Middle frontal gyrus (tissue), 1 donor: ENCODE results near the gene HIGD2A.
"Not testable (repeated sequence)": the region's sequence is repeated elsewhere in the genome, so short reads cannot be mapped to it uniquely, and the experiment has no call there.

Experiments used
- DNase-seq: peaks from one replicate; pipeline ENCODE4 v3.0.0-alpha.2; 2015; ENCODE audit warnings: low spot score; ENCODE audit errors: extremely low spot score

The HIGD2A gene

DNA sequence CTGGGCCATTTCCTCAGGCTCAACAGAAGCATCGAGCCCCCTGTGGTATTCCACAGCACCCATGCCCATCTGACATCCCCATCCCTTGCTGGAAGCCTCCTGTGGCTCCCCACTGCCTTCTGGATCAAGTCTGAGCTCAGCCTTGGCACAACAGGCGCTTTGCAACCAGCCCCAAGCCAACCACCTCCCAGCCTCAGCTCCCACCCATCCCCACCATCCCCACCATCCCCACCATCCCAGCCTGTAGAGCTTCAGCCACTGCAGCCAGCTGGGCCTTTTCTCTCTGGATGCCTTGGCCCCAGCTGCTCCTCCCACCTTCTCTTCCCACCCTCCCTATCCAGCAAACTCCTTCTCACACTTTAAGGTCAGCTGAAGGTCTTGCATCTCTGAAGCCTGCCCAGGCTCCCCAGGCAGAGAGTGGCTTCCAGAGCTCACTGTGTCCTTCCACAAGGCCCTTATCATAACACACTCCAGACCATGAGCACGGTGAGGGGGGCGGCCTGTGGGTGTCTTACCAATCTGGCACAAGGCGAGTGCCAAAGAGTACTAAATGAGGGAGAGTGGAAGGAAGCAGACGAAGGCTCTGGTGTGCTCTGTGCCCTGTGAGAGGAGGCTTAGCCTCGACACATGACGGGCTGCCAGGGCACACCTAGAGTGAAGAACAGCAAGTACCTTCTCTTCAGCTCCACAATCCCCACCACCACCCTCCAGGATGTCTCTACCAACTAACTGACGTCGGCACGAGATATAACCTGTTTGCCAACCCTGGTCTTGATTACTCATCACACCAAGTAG lies 6.5 kb downstream of the HIGD2A start:
- no peak for DNase-seq

DNA sequence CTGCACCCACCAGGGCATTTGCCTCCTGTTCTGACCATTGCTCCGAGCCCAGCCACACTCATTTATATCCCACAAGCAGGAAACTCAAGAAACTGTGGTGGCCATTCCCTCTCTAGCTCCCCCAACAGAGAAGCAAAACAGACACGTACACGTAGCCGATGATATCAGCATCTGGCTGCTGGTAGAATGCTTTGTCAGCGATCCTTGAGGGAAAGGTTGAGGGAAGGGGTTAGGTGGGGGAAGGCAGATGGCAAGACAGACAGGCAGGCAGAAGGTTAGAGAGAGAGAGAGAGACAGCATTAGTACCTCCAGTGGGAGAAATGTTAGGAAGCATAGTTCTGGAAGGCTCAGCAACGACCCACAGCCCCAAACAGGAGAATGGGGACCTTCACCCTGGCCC lies 7.8 kb downstream of the HIGD2A start:
- no peak for DNase-seq

DNA sequence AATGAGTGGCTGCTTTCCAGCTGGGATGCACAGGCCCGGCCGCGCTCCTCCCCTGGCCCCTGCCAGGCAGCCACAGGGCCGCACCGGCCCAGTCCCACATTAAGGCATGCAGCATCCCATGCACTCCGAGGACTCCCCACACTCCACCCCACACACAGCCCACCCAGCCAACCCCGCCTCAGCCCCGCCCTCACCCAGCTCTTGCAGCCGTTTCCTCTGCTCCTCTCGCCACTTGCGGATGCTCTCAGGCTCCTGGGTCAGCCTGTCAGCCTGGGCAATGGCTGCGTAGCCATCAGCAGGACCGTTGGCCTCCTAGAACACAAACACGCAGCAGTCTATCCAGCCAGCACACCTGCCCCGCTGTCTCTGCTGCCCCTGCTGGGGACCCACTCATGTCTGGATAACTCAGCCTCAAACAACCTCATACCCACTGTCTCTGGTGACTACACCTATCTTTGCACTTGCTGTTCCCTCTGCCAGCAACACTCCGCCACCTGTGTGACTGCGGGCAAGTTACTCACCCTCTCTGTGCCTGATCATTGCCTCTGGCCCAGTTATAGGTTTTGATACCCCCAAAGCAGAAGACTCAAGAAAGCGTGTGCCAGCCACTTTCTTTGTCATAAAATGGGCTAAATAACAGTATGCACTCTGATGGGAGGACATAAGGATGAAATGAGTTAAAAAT lies 9.3 kb downstream of the HIGD2A start:
- no peak for DNase-seq

DNA sequence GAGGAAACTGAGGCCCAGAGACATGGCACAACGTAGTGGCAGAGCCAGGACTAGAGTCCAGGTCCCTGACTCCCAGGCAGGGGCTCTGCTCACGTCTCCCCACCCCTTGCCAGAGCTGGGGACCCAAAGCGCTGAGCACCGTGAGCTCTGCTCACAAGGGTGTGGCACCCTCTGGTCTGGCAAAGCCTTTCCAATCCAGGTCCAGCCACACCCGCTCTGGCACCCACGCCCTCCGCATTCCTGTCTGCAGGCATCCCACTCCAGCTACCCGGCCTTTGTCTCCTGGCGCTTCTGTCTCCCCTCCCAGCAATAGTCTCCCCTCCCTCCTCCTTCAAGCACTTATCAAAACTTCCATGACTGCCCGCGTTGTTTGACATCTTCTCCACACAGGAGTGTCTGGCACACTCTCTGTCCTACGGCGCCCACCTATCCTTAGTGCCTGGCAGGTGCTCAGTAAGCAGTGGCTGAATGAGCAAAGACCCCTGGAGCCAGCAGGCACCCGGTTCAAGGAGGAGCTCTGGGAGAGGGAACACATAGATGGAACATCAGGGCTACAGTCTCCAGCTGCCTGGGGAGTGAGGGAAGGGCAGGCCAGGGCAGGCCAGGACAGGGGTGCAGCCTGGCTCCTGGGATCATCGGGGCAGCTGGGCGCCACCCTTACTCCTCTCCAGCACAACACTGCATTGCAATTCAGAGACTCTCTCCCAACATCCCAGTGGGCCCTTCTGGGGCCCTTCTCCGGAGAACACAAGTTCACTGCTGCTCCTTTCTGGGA lies 12.0 kb downstream of the HIGD2A start:
- no peak for DNase-seq

DNA sequence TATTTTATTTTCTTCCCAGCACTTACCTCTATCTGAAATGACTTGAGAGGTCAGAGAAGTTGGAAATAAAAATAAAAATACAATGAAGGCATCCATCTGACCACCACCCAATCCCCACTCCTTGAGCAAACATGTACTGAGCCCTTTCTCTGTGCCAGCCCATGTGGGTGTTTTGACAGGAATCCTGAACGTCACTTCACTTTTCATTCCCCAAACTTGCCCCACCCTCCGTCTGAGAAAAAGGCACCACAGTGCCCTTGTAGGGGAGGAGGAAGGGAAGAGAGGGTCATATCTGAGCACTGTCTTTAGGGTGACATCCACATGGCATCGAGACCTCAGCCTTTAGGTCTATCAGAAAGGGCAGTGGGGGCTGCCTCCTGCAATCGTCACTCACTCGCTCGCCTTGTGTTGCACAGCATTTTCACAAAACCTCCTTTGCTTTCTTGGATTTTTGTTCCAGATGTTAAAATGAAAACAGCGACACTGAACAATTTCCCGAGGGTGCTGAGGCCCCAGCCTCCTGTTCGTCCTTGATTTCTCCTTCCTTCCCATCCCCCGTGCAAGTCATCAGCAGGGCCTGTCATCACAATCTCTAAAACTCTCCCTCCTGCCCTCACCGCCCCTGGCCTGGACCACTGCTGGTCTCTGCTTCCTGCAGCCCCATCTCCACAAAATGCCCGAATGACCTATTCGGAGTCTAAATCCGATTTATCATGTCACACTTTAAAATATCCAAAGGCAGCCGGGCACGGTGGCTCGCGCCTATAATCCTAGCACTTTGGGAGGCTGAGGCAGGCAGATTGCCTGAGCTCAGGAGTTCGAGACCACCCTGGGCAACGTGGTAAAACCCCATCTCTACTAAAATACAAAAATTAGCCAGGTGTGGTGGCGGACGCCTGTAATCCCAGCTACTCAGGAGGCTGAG lies 13.0 kb downstream of the HIGD2A start:
- no peak for DNase-seq

DNA sequence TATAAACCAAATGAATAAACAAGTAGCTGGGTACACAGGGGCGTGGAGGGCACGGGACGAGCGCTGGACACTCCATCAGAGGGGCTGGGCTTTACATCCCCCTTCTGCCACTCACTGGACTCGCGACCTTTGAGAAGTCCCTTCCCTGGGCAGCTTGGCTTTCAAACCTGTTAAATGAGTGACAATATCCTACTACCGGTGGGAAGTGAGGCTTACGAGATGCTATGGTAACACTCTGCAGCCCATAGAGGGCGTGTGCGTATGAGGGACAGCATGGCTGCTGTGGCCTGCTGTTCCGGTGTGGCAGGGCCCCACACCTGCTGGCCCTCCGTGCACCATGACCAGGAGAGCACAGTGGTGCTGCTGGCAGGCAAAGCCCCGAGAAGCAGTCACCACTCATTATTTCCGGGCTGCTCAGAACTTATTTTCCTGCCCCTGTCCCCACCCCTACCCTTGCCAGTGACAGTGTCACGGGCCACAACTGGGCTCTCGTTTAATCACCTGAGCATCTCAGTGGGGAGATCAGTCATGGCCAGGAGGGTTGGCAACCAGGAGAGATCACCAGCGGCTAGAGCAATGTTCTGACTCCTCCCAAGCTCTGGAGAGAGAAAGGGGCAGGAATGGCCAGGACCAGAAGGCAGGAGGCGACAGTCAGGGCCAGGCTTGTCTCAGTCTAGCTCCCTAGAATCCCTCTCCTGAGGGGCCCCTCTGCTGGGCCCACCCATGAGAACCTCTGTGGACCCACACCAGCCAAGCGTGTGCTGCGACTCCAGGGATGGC lies 17.3 kb downstream of the HIGD2A start:
- DNase-seq: no peak

DNA sequence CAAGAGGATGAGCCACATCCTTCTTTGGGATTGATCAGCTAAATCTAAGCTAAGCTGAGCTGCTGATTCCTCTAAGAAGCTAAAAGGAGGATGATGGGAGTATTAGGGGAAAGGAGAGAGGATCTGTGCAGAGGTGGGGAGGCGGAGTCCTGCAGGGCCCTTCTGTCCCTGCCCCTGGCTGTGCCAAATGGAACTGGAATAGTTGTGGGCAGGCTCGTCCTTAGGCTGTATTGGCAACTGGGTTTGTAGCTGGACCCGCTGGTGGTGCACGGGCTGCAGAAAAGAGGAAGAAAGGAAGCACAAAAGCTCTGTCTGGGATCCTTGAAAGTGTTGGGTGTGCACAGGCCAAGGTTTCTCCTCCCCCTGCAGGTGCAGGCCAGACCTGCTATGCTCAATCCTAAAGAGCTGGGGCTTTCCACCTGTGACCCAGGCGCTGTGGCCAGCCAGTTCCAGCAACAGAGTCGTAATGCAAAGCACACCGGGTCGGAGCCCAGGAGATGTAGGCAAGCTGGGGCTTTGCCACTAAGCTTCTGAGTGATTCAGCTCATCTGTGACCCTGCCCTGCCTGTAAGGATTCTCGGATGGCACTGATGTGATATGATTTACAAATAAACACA lies 18.0 kb downstream of the HIGD2A start:
- DNase-seq: no peak

DNA sequence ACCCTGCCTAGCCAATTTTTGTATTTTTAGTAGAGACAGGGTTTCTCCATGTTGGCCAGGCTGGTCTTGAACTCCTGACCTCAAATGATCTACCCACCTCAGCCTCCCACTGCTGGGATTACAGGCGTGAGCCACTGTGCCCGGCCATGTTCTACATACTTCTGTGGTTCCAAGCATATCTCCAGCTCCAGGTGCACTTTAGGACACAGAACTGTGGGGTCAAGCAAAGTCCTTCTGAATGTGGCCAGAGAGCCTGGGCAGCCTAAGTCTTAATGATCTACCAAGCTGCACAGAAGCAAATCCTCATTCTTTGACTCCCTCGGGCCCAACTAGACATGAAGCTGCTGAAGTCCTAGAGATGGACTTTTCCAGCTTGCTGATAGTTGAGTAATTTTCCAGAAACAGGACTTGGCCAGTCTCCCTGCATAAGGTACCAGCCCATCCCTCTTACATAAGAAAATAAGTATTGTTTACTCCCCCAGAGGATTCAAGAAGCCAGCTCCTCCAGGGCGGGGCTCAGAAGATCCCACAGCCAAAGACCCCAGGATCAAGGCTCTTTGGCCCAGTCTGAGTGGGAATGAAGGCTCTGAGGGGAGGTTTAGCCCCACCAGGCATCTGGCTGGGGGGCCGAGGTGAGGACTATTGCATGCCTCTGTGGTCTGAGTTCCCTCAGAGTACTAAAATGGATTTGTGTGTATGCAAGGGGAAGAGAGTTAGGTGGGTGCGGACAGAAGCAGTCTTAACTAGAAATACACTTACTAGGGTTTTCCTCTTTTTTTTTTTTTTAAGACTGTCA lies 19.1 kb downstream of the HIGD2A start:
- DNase-seq: no peak

DNA sequence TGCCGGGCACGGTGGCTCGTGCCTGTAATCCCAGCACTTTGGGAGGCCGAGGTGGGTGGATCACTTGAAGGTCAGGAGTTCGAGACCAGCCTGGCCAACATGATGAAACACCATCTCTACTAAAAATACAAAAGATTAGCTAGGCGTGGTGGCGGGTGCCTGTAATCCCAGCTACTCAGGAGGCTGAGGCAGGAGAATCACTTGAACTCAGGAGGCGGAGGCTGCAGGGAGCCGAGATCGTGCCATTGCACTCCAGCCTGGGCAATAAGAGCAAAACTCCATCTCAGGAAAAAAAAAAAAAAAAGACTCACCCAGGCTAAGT lies 19.7 kb downstream of the HIGD2A start:
- DNase-seq: not testable (repeated sequence)

DNA sequence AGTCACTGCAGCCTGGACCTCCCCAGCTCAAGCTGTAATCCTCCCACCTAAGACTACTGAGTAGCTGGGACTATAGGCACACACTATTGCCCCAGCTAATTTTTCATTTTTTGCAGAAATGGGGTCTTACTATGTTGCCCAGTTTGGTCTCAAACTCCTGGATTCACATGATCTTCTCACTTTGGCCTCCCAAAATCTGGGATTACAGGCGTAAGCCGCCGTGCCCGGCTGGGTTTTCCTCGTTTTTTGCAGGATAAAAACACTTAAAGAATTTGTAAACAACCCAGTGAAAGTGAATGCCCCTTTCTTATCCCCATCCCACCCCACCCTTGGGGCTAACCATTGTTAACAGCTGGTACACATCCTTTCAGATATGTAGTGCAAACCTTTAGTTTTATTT lies 20.0 kb downstream of the HIGD2A start:
- no peak for DNase-seq

DNA sequence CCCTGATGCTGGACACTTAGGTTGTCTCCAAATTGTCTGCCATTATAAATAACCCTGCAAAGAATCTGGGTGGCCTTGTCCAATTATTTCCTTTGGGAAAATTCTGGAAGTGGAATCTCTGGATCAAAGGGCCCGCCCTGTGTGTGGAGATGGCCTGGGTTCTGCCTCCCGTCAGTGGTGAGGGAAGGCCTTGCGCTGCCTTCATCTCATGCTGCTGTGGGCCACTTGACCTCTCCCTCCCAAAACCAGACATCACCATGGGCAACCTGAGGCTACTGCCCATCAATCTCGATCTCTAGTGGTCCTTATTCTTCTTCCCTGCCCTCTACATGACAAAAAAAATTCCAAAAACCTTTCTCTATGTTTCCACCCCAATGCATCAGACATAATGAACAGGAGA lies 21.2 kb downstream of the HIGD2A start:
- DNase-seq: no peak

DNA sequence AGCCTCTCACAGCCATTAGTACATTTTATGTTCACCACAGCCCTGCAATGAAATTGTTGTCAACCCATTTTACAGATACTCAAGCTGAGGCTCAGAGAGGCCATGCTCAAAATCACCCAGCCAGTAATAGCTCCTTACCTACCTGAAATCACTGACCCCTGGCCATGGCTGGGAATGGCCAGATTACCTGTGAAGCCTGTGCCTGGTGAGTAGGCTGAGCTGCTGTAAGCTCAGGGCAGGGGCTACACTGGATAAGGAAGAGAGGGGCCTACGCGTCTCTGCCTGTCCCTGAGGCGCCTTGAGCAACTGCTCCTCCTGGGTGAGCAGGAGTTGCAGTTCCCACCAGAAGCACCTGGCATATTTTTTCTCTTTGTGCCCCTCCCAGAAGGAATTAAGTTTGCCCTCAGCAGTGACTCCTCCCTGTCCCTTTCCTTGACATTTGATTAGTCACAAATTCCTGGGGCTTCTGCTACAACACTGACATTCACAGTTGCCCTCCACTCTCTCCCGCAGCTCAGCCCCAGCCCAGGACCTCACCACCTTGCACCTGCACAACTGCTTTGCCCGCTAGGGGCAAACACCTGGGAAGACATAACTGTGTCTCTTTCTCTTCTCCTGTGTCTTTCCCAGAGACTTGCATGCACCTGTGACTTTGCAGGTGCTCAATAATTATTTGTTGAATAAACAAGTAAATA lies 22.1 kb downstream of the HIGD2A start:
- no peak for DNase-seq

DNA sequence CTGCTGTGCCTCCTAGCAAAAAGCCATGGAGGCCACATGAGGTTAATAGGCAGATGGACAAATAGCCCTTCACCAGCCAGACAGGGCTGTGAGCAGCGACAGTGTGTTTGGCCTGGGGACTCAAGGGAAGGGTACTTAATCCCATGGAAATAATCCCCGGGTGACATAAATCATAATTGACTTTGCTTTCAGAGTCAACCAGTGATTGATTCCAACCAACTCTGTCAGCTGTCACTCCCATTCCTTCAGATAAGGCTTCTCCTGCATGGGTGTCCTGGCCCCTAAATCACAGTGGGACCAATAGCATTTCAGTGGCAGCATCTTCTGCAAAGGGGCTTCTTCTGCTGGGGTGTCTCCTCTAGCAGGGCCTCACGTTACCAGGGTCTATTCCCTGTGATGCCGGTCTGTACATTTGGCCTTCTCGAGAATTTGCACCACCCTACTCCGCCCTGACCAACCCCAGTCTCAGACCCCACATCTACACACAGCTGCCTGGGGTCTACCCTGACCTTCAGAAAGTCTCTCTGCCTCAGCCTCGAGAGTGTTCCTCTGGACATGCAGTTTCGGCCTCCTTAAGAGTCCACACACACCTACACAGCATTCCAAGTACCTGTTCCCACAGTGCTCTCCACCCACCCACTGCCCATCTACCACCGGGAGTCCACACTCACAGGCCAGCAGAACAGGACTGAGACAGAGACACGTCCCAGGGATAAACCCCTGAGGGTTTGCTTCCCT lies 24.1 kb downstream of the HIGD2A start:
- DNase-seq: no peak

DNA sequence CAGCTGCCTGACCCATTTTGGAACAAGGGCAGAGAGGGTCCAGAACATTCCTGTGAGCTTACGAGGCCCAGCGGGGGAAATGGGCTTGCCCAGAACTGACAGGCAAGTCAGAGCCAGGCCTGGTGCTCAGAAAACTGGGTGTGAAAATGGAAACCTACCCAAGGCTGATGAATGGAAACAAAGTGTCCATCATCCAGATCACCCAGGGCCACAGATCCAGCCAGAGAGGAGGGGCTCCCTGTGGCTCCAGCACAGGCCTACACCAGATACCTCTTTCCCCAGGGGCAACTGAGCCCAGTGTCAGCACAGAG lies 24.7 kb downstream of the HIGD2A start:
- DNase-seq: no peak

DNA sequence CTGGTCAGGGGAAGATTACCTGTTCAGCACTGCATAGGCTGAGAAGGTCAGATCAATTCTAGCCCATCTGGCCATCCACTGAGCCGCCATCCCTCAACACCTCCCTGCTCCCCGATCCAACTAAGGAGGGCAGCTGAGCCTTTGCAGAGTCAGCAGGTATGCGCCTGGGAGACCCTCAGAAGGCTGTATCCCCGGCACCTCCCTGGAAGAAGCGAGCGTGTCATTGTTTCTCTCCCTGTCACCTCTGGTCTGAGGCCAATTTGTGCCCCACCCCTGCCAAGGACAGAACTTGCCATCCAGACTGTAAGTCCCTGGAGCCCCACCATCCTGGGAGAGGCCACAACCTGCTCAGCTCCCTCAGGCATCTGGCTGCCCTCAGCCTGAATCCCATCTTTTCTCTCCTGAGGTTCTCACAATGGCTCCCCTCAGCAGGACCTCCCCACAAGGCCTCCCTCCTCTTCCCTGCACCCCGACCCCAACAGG lies 25.2 kb downstream of the HIGD2A start:
- no peak for DNase-seq

DNA sequence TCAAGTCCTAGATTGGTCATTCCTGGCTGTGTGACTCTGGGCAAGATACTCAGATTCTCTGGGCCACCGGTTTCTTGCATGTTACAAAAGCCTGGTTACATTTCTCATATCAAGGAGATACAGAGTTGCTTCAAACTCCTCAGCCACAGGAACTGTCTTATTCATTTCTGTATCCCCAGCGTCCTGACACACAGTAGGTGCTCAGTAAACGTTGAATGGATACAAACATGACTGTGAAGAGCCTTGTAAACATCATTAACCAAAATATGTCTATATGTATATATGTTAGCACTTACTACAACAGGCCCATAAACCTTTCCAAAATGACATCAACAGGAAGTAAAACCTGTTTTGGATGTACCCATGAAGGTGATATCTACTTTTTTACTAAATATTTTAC lies 26.2 kb downstream of the HIGD2A start:
- DNase-seq: no peak

DNA sequence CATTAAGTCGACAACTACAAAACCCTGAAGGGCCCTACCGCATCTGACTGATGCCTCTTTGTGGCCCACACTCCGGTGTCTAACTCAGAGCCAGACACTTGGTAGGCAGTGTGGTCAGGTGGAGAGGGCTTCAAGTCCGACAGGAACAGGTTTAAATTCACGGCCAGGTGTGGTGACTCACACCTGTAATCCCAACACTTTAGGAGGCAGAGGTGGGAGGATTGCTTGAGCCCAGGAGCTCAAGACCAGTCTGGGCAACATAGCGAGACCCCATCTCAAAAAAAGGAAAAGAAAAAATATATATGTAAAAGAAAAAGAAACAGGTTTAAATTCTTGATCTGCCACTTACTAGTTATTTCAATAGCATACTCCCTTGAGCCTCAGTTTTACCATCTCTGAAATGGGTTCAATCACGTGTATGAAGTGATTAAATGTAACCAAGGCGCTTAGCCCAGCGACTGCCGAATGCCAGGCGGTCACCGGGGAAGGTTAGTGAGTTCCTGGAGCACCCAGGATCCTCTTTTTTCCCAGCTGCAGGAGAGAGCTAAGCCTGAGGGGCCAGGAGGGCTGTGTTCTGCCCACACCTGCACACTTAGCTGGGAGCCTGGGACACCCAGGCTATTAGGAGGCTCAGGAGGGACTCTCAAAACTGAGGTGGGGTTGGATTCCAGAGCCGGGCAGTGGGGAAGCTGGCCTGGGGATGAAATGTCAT lies 26.8 kb downstream of the HIGD2A start:
- no peak for DNase-seq
